ENCODE results near the gene COPB1.

COPB1 gene, protein sequence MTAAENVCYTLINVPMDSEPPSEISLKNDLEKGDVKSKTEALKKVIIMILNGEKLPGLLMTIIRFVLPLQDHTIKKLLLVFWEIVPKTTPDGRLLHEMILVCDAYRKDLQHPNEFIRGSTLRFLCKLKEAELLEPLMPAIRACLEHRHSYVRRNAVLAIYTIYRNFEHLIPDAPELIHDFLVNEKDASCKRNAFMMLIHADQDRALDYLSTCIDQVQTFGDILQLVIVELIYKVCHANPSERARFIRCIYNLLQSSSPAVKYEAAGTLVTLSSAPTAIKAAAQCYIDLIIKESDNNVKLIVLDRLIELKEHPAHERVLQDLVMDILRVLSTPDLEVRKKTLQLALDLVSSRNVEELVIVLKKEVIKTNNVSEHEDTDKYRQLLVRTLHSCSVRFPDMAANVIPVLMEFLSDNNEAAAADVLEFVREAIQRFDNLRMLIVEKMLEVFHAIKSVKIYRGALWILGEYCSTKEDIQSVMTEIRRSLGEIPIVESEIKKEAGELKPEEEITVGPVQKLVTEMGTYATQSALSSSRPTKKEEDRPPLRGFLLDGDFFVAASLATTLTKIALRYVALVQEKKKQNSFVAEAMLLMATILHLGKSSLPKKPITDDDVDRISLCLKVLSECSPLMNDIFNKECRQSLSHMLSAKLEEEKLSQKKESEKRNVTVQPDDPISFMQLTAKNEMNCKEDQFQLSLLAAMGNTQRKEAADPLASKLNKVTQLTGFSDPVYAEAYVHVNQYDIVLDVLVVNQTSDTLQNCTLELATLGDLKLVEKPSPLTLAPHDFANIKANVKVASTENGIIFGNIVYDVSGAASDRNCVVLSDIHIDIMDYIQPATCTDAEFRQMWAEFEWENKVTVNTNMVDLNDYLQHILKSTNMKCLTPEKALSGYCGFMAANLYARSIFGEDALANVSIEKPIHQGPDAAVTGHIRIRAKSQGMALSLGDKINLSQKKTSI

DNA sequence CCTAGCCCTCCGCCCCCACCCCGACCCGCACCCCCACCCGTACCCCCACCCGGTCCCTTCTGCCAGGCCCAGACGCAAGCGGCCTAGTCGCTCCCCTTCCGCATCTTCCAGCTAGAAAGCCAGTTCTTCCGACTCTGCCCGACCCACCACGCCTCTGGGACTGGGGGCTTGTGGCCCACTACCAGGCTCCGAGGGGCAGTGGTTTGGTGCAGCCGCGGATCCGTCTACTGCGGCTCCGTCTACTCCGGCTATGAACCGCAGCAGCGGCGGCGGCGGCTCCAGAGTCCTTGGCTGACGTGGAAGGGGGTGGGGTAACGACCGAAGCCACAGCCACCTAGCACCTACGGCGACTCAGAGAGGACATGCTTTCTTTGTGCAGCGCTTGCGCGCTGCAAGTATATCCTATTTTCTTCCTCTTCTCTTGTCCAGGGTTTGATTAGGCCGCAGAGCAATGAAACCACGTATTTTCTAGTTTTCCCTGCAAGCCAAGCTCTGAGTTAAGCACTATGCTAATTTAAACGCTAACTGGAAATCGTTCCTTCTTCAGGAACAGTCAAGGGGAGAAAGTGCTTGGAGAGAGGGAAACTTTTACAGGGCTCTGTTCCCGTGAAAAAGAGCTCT lies at the start of gene COPB1:
Gene COPB1 (minus strand): TSS at position 252 of the 621 bp plus-strand sequence. CDS start 883 bp downstream, outside the sequence.
- H3K4me3 ChIP-seq (replicated peaks; ENCODE audit: low read depth, low read length) = peak within 1 kb of the TSS; percentile 98
- peak; percentile 81 for DNase-seq (ENCODE audit: extremely low read depth, low read depth)
- TF ChIP-seq, protein P1, sequence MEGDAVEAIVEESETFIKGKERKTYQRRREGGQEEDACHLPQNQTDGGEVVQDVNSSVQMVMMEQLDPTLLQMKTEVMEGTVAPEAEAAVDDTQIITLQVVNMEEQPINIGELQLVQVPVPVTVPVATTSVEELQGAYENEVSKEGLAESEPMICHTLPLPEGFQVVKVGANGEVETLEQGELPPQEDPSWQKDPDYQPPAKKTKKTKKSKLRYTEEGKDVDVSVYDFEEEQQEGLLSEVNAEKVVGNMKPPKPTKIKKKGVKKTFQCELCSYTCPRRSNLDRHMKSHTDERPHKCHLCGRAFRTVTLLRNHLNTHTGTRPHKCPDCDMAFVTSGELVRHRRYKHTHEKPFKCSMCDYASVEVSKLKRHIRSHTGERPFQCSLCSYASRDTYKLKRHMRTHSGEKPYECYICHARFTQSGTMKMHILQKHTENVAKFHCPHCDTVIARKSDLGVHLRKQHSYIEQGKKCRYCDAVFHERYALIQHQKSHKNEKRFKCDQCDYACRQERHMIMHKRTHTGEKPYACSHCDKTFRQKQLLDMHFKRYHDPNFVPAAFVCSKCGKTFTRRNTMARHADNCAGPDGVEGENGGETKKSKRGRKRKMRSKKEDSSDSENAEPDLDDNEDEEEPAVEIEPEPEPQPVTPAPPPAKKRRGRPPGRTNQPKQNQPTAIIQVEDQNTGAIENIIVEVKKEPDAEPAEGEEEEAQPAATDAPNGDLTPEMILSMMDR (IDR thresholded peaks at IDR 0.05; ENCODE audit: low read depth, low read length, missing control alignments) = no peak

GRCh38 chr11:14547440-14547839 lies 47.8 kb upstream of the COPB1 start:
- H3K4me3 ChIP-seq (replicated peaks; ENCODE audit: low read depth, low read length) = no peak overlapping the region
- no peak for DNase-seq (ENCODE audit: extremely low read depth, low read depth)
- TF ChIP-seq, protein P1 (IDR thresholded peaks at IDR 0.05; ENCODE audit: low read depth, low read length, missing control alignments) = no peak

DNA sequence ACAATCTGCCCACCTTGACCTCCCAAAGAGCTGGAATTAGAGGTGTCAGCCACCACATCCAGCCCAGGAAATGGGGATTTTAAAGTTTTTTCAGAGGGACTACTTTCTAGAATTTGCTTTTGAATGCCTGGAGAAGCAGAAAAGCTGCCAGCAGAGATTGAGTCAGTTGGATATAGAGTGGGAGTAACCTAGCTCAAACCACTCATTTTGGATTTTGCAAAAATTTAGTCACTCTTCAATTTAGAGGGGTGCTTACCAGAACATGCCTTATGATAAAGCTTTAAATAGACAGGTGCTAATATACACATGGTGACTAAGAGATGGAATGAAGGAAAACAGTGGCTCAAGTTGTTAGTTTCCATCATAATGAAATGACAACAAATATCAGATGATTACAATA lies 47.1 kb upstream of the COPB1 start:
- TF ChIP-seq, protein P1 (IDR thresholded peaks at IDR 0.05; ENCODE audit: low read depth, low read length, missing control alignments) = no peak
- no peak for DNase-seq (ENCODE audit: extremely low read depth, low read depth)
- no peak overlapping the region for H3K4me3 ChIP-seq (replicated peaks; ENCODE audit: low read depth, low read length)

DNA sequence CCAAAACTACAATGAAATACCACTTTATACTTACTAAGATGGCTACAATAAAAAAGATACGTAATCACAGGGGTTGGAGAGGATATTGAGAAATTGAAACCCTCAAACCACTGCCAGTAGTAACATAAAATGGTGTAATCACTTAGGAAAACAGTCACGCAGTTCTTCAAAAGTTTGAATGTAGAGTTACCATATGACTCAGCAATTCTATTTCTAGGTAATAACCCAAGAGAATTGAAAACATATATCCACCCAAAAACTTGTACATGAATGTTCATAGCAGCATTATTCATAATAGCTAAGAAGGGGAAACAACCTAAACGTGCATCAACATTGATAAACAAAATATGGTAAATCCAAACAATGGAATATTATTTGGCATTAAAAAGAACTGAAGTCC lies 45.0 kb upstream of the COPB1 start:
- no peak overlapping the region for H3K4me3 ChIP-seq (replicated peaks; ENCODE audit: low read depth, low read length)
- TF ChIP-seq, protein P1 (IDR thresholded peaks at IDR 0.05; ENCODE audit: low read depth, low read length, missing control alignments) = no peak
- DNase-seq (ENCODE audit: extremely low read depth, low read depth) = no peak

- DNase-seq (ENCODE audit: extremely low read depth, low read depth) = no peak
- TF ChIP-seq, protein P1 (IDR thresholded peaks at IDR 0.05; ENCODE audit: low read depth, low read length, missing control alignments) = no peak
- no peak overlapping the region for H3K4me3 ChIP-seq (replicated peaks; ENCODE audit: low read depth, low read length)
Measured at GRCh38 chr11:14543260-14543659, 43.6 kb upstream of the COPB1 start.

- TF ChIP-seq, protein P1 (IDR thresholded peaks at IDR 0.05; ENCODE audit: low read depth, low read length, missing control alignments) = no peak
- no peak for DNase-seq (ENCODE audit: extremely low read depth, low read depth)
- H3K4me3 ChIP-seq (replicated peaks; ENCODE audit: low read depth, low read length) = no peak overlapping the region
Measured at GRCh38 chr11:14542324-14542723, 42.7 kb upstream of the COPB1 start.

All from HFF-Myc (cell line).